Measurements from ENCODE around the gene C19orf53.

The C19orf53 gene

GRCh38 chr19:13796301-13797057 is 22.2 kb downstream of the C19orf53 start:
- no peak for DNase-seq (ENCODE audit: low read depth)

- DNase-seq (ENCODE audit: low read depth): no peak
These were observed 22.8 kb downstream of the C19orf53 start for GRCh38 chr19:13797058-13797440.

GRCh38 chr19:13797870-13798269 is 23.6 kb downstream of the C19orf53 start:
- DNase-seq (ENCODE audit: low read depth): no peak

- no peak for DNase-seq (ENCODE audit: low read depth)
These were observed 25.4 kb downstream of the C19orf53 start for GRCh38 chr19:13799669-13800068.

GRCh38 chr19:13803038-13803437 is 28.8 kb downstream of the C19orf53 start:
- DNase-seq (ENCODE audit: low read depth): no peak

- DNase-seq (ENCODE audit: low read depth): no peak
These were observed 30.8 kb downstream of the C19orf53 start for GRCh38 chr19:13804830-13805683.

DNA sequence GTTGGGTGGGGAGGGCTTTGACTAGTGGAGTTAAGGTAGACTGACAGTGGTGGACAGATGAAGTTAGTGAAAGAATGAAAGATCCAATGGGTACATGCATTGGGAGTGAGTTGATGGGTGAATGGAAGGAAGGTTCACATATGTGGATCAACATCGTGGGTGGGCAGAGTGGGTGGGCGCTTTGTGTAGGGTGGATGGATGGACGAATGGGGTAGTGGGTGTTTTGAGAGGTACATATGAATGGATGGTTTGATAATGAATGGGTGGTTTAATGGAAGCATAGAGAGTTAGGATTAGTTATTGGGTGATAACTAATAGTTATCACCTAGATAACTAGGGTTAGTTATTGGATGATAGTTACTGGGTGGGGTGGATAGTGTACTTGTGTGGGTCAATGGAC is 32.5 kb downstream of the C19orf53 start:
- DNase-seq (ENCODE audit: low read depth): no peak

DNA sequence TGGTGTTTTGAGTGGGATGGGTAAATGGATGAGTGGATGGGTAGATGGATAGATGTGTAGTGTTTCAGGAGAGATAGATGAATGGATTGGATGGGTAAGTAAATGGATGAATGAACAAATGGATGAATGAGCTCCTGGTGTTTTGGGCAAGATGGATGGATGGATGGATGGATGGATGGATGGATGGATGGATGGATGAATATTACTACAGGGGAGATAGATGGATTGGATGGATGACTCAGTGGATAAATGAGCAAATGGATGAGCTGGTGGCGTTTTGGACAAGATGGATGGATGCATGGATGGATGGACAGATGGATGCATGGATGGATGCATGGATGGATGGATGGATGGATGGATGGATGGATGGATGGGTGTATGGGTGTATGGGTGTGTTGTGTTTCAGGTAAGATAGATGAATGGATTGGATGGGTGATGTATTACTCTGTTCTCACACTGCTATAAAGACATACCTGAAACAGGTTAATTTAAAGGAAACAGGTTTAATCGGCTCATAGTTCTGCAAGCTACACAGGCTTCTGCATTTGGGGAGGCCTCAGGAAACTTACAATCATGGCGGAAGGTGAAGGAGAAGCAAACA is 33.3 kb downstream of the C19orf53 start:
- DNase-seq (ENCODE audit: low read depth): no peak

GRCh38 chr19:13808856-13809255 is 34.6 kb downstream of the C19orf53 start:
- no peak for DNase-seq (ENCODE audit: low read depth)

- DNase-seq (ENCODE audit: low read depth): no peak
These were observed 38.3 kb downstream of the C19orf53 start for GRCh38 chr19:13812544-13812943.

- no peak for DNase-seq (ENCODE audit: low read depth)
These were observed 38.9 kb downstream of the C19orf53 start for GRCh38 chr19:13813147-13813546.

- DNase-seq (ENCODE audit: low read depth): no peak
These were observed 40.3 kb downstream of the C19orf53 start for GRCh38 chr19:13814550-13814949.

DNA sequence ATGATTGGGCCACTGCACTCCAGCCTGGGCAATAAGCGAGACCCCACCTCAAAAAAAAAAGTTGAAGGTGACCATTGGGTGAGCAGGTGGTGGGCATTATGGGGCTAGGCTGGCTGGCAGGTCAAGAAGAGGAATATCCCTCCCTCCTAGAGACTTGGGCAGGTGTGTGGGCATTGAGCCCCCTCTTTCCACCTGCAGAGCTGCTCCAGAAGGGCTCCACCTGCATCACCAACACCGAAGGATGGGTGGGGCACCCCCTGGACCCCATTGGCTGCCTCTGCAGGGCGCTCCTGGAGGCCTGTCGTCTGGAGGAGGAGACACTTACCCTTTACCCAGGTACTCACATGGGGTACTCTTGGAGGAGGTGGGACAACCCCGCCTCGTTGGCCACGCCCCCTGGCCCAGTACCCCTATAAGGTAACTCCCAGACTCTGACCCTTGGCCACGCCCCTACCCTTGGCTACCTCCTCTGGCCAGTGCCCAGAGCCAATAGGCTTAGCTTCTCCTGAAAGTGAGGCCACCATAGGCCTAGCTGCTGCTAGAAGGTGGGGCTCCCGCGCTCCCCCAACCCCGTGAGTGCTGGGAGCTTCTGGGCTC is 42.9 kb downstream of the C19orf53 start:
- DNase-seq (ENCODE audit: low read depth): no peak

DNA sequence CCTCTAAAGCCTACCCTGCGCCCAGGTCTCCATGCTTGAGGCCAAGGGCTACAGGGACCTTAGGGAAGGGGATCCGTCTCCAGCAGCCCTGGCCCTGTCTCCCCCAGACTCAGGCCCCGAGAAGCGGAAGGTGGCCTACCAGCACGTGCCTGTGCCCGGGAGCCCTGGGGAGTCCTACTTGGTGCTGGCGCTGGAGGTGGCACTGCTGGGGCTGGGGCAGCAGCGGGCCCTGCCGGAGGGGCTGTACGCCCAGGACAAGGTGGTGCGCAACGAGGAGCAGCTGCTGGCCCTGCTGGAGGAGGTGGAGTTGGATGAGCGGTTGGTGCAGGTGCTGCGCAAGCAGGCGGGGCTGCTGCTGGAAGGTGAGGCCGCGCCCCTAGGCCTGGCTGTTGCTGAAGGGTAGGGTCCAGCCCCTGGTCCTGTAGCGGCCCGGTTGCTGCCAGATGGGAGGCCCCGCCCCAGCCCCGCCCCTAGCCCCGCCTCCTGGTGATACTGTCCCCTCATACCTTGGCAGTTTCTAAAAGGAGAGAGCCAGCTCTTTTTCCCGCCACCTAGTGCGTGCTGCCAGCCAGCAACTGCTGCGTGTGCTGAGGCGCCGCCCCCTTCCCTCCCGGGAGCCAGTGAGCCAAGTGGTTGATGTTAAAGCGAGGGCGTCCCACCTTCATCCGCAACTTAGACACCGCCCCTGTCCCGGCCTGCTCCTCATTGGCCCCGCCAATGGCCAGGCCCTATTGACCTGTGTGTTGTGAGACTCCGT is 43.5 kb downstream of the C19orf53 start:
- no peak for DNase-seq (ENCODE audit: low read depth)

GRCh38 chr19:13819238-13819637 is 45.0 kb downstream of the C19orf53 start:
- no peak for DNase-seq (ENCODE audit: low read depth)

- no peak for DNase-seq (ENCODE audit: low read depth)
These were observed 47.0 kb downstream of the C19orf53 start for GRCh38 chr19:13821292-13821691.

- no peak for DNase-seq (ENCODE audit: low read depth)
These were observed 49.0 kb downstream of the C19orf53 start for GRCh38 chr19:13823256-13823655.

GRCh38 chr19:13823901-13824300 is 49.6 kb downstream of the C19orf53 start:
- no peak for DNase-seq (ENCODE audit: low read depth)

DNA sequence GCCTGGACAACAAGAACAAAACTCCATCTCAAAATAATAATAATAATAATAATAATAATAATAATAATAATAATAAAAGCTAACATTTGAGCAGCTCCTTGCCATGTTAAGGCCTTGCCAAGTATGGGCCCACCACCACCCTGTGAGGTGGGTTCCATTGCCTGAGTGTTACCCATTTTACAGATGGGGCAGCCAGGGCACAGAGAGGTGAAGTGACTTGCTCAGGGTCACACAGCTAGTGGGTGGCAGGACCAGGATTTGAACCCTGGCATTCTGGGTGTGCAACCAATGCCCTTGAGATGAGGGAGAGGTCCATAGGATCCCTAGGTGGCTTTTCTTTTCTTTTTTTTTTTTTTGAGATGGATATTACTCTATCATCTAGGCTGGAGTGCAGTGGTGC is 50.4 kb downstream of the C19orf53 start:
- no peak for DNase-seq (ENCODE audit: low read depth)

GRCh38 chr19:13825489-13826441 is 51.5 kb downstream of the C19orf53 start:
- no peak for DNase-seq (ENCODE audit: low read depth)

Measured in activated gamma-delta T cell treated with anti-CD3 and anti-CD28 coated beads, Interleukin-2, amount 50 U/mL, for 16 hours (primary cell).